HepG2 (cell line): Measurements from ENCODE around the gene STX5. TPM values are rescaled to one million over a fixed set of nuclear protein-coding genes. Genes with fewer than 3 reads are reported as not detected.

ENCODE experiments used
- ADNP ChIP-seq: sonication (generic); formaldehyde crosslinking; IDR thresholded peaks from 2 replicates; pipeline ENCODE4 v1.4.0; 2020; ENCODE audit warnings: missing genetic modification reagents
- ELF1 ChIP-seq: sonication (generic); formaldehyde crosslinking; IDR thresholded peaks from 2 replicates; pipeline ENCODE4 v1.4.0; 2020; ENCODE audit warnings: missing genetic modification reagents
- FUBP1 ChIP-seq: sonication (generic); formaldehyde crosslinking; IDR thresholded peaks from 2 replicates; pipeline ENCODE4 v1.5.1; 2020; ENCODE audit warnings: missing genetic modification reagents, mild to moderate bottlenecking, borderline replicate concordance
- HNRNPUL1 ChIP-seq: fragments of 200-400 bp; formaldehyde crosslinking; IDR thresholded peaks from 2 replicates; pipeline ENCODE4 v1.6.1; 2017; ENCODE audit warnings: low read depth, mild to moderate bottlenecking, low read length, moderate library complexity
- ISL2 ChIP-seq: sonication (generic); formaldehyde crosslinking; IDR thresholded peaks from 2 replicates; pipeline ENCODE4 v1.5.0; 2020; ENCODE audit warnings: missing genetic modification reagents
- MNT ChIP-seq: fragments of 450-650 bp; IDR thresholded peaks from 2 replicates; pipeline ENCODE4 v1.6.1; 2016
- PCBP2 ChIP-seq: fragments of 200-400 bp; formaldehyde crosslinking; optimal IDR thresholded peaks from 2 replicates; pipeline ENCODE3; 2018; ENCODE audit warnings: low read length, low read depth; ENCODE audit not compliant: poor library complexity, severe bottlenecking
- RBM39 ChIP-seq: fragments of 200-400 bp; formaldehyde crosslinking; IDR thresholded peaks from one replicate; pipeline ENCODE4 v1.6.1; 2018; ENCODE audit warnings: antibody characterized with exemption, mild to moderate bottlenecking, low read depth, low read length; ENCODE audit not compliant: poor library complexity, severe bottlenecking
- RFXAP ChIP-seq: sonication (generic); formaldehyde crosslinking; IDR thresholded peaks from 2 replicates; pipeline ENCODE4 v1.4.0; 2020; ENCODE audit warnings: missing genetic modification reagents, borderline replicate concordance
- SP140L ChIP-seq: sonication (generic); formaldehyde crosslinking; IDR thresholded peaks from 2 replicates; pipeline ENCODE4 v1.4.0; 2020; ENCODE audit warnings: missing genetic modification reagents, borderline replicate concordance
- TCF12 ChIP-seq, 2 experiments: fragments of 450-650 bp in 1 of 2; sonication (generic) in 1 of 2; formaldehyde crosslinking in 1 of 2; IDR thresholded peaks; 2 replicates each; pipeline versions ENCODE4 v1.6.1 to v1.8.0; 2017 to 2022; ENCODE audit warnings: antibody characterized with exemption in 1 of 2, mild to moderate bottlenecking in 1 of 2, missing genetic modification reagents in 1 of 2, moderate library complexity in 1 of 2
- TEF ChIP-seq: sonication (generic); formaldehyde crosslinking; IDR thresholded peaks from 2 replicates; pipeline ENCODE4 v1.5.0; 2020; ENCODE audit warnings: missing genetic modification reagents
- ZNF382 ChIP-seq: sonication (generic); formaldehyde crosslinking; IDR thresholded peaks from 2 replicates; pipeline ENCODE4 v1.5.0; 2020; ENCODE audit warnings: missing genetic modification reagents, mild to moderate bottlenecking, borderline replicate concordance
- ZNF589 ChIP-seq: sonication (generic); formaldehyde crosslinking; conservative IDR thresholded peaks from 2 replicates; pipeline ENCODE4 v1.8.0; 2022; ENCODE audit warnings: mild to moderate bottlenecking, moderate library complexity, missing genetic modification reagents
- polyA plus RNA-seq, 8 experiments: library from polyadenylated mRNA; depleted of rRNA in 3 of 8; stranded (reverse) in 7 of 8; unstranded in 1 of 8; fragments of >200 nt; fragmentation: Illumina TruSeq in 4 of 8; extraction: Trizol in 4 of 8; gene quantifications; 2 replicates each; pipeline versions ENCODE4 v1.2.1 to v1.2.3, GENCODE V29; 2011 to 2016; ENCODE audit warnings: low read depth in 4 of 8, missing spikeins in 1 of 8, mixed read lengths in 1 of 8; ENCODE audit not compliant: insufficient read depth in 1 of 8
- total RNA-seq, 5 experiments: library from RNA; depleted of rRNA; stranded (reverse); fragments of >200 nt; fragmentation: Illumina TruSeq; extraction: Trizol; gene quantifications; 2 replicates each; pipeline ENCODE4 v1.2.3, GENCODE V29; 2016; ENCODE audit warnings: low read depth in 1 of 5
- TF ChIP-seq, protein P1 (sequence below): sonication (generic); formaldehyde crosslinking; IDR thresholded peaks from 2 replicates; pipeline ENCODE4 v1.4.0; 2020; ENCODE audit warnings: missing genetic modification reagents; ENCODE audit errors: not compliant biosample characterization
- TF ChIP-seq, protein P2 (sequence below): sonication (generic); formaldehyde crosslinking; conservative IDR thresholded peaks from 2 replicates; pipeline ENCODE4 v1.4.0; 2020; ENCODE audit warnings: missing genetic modification reagents

The STX5 gene
- total and polyA plus RNA-seq, 2 of the 13 experiments (the other 11 are each of a cell fraction or from before 2014, with no cell fraction given), result 26.9 to 30.0 TPM

- no peak for TF ChIP-seq ZNF382 (CRISPR knock-in tag)
- peak; percentile 100 for TF ChIP-seq FUBP1 (CRISPR knock-in tag)
- TF ChIP-seq PCBP2, result no peak
- peak; percentile 41; the same call in 1 of the 2 replicates for TF ChIP-seq MNT
- peak; percentile 97 for TF ChIP-seq ZNF589 (CRISPR knock-in tag)
- TF ChIP-seq TCF12 (IDR thresholded peaks at IDR 0.05), result no peak
- TF ChIP-seq TCF12 (CRISPR knock-in tag; IDR thresholded peaks at IDR 0.05), result peak; percentile 59; the same call in 1 of the 2 replicates
- peak; percentile 83; the same call in 1 of the 2 replicates for TF ChIP-seq TEF (CRISPR knock-in tag)
- 0 out of 2 replicates have a peak, but pooled peaks have one; percentile 80 for TF ChIP-seq ISL2 (CRISPR knock-in tag)
- peak; percentile 49 for TF ChIP-seq RBM39
- TF ChIP-seq RFXAP, result peak; percentile 58
- peak; percentile 97 for TF ChIP-seq SP140L
- peak; percentile 68 for TF ChIP-seq ELF1
- no peak for TF ChIP-seq HNRNPUL1
- TF ChIP-seq, protein P1, sequence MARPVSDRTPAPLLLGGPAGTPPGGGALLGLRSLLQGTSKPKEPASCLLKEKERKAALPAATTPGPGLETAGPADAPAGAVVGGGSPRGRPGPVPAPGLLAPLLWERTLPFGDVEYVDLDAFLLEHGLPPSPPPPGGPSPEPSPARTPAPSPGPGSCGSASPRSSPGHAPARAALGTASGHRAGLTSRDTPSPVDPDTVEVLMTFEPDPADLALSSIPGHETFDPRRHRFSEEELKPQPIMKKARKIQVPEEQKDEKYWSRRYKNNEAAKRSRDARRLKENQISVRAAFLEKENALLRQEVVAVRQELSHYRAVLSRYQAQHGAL (CRISPR knock-in tag), result peak; percentile 73
- TF ChIP-seq, protein P2, sequence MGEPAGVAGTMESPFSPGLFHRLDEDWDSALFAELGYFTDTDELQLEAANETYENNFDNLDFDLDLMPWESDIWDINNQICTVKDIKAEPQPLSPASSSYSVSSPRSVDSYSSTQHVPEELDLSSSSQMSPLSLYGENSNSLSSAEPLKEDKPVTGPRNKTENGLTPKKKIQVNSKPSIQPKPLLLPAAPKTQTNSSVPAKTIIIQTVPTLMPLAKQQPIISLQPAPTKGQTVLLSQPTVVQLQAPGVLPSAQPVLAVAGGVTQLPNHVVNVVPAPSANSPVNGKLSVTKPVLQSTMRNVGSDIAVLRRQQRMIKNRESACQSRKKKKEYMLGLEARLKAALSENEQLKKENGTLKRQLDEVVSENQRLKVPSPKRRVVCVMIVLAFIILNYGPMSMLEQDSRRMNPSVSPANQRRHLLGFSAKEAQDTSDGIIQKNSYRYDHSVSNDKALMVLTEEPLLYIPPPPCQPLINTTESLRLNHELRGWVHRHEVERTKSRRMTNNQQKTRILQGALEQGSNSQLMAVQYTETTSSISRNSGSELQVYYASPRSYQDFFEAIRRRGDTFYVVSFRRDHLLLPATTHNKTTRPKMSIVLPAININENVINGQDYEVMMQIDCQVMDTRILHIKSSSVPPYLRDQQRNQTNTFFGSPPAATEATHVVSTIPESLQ (CRISPR knock-in tag), result peak; percentile 98
- no peak for TF ChIP-seq ADNP (CRISPR knock-in tag)
These were observed 9.7 kb upstream of the STX5 start (continued) for GRCh38 chr11:62841361-62842170.
